NCI-H1436 (cell line): ENCODE data around the gene TAC3.
"Not testable (repeated sequence)": the region's sequence is repeated elsewhere in the genome, so short reads cannot be mapped to it uniquely, and the experiment has no call there.

Experiments used
- DNase-seq: peaks from one replicate; lab custom pipeline; 2025; lab: John Stamatoyannopoulos, UW

The TAC3 gene

DNA sequence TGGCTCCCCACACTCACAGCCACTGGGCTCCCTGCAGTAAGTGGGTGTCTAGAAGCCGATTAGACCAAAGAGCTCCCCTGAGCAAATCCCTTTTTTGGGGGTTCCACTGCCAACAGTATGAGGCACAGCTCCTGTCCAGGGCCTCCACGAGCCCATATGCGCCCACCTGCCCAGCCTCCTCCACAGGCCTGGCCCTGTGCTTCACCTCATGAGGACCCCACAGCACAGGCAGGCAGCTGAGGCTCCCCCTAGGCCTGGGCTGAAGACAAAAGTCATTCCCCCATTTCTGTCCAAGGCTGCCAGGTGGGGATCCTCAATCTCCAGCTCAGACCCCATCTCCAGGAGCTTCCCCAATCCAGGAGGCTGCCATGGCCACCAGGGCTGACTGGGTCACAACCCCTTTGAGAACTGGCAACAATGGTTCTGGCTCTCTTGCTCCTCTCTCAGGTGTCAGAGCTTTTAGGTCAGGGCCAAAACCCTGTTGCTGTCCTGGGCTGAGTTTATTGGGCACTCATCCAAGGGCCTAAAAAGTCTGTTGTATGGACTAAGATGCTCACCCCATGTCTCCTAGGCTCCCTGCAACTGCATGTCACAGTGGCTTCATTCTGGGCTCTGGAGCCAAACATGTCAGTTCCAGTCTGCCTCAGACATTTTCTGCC, 33.6 kb downstream of the TAC3 start:
- DNase-seq, result not testable (repeated sequence)

DNA sequence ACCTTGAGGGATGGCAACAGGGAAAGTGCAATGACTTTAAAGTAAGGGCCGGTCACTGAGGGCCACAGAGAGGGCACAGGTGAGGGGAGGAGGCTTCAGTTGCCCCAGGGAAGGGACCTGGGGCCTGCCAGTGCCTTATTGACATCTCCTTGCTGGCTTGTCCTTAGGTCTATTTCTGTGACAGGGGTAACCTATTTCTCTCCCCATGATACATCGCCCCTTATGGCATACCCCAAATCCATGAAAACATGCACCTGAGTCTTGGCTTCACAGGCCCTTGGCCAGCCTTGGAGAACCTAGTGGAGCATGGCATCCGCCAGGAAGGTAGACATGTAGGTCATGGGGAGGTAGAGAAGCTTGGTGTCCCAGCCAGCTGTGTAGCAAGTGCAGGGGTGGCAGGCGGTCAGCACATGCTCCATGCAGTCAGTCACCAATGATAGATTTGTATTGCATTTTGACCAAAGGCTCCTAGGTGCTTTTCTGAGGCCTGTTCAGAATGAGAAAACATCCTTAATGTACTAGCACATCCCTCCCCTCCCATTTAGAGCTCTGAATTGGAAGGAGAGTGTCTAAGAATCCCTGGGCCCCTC, 35.3 kb downstream of the TAC3 start:
- no peak for DNase-seq

DNA sequence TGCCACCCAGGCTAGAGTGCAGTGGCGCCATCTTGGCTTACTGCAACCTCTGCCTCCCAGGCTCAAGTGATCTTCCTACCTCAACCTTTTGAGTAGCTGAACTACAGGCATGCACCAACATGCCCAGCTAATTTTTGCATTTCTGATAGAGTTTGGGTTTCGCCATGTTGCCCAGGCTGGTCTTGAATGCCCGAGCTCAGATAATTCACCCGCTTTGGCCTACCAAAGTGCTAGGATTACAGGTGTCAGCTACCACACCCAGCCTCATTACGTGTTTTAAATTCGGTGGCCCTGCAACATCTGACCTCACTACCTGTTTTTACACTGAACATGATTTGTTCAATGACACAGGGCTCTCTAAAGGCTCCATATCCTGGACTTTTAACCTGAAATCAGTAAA, 36.1 kb downstream of the TAC3 start:
- DNase-seq, result no peak

DNA sequence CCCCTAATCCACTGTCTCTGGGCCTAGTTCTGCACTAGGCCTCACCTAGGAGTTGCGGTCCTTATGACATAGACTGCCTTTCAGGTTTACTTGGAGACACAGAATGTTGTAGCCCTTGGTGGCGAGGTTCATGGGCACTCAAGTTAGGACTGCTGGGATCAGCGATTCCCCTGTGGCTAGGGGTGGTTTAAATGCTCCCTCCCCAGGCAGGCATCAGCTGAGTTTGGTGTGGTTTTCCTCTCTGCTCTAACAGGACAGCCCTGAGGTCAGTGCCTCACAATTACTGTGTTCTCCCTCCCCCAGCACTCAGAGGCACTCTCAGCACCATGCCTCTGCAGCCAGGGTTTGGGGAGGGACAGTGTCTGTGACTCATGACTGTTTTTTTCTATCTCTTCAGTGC, 36.7 kb downstream of the TAC3 start:
- DNase-seq, result no peak

DNA sequence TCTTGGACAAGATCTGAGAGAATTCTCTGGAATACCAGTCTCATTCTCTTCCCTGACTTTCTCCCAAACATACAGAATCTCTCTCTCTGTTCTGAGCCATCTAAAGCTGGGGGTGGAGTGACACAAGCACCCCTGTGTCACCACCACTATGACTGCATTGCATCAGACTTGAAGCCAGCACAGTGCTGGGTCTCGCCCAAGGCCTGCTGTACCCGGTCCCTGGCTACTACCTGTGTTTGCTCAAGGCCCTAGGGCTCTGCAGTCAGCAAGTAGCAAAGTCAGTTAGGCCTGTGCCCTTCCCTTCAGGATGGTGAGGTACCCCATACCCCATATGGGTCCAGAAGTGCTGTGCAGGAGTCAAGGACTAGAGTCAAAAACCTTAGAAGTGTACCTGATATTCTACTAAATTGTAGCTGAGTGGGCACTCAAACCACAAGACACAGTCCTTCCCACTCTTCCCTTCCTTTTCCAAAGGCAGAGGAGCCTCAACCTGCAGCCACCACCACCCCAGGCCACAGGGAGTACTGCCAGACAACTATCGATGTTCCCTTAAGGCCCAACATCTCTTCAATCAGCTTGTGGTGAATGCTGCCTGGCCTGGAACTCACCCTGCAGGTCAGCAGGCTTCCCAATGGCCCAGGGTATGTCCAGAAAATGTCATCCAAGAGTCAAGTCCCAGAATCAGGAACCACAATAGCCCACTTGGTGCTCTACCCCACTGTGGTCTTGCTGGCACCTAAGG, 37.8 kb downstream of the TAC3 start:
- DNase-seq, result no peak

DNA sequence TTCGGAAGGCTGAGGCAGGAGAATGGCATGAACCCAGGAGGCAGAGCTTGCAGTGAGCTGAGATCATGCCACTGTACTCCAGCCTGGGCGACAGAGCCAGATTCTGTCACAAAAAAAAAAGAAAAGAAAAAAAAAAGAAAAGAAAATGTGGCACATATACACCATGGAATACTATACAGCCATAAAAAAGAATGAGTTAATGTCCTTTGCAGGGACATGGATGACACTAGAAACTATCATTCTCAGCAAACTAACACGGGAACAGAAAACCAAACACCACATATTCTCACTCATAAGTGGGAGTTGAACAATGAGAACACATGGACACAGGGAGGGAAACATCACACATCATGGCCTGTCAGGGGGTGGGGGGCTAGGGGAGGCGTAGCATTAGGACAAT, 39.0 kb downstream of the TAC3 start:
- not testable (repeated sequence) for DNase-seq

DNA sequence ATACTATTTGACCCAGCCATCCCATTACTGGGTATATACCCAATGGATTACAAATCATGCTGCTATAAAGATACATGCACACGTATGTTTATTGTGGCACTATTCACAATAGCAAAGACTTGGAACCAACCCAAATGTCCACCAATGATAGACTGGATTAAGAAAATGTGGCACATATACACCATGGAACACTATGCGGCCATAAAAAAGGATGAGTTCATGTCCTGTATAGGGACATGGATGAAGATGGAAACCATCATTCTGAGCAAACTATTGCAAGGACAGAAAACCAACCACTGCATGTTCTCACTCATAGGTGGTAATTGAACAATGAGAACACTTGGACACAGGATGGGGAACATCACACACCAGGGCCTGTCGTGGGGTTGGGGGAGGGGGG, 42.1 kb downstream of the TAC3 start:
- DNase-seq, result not testable (repeated sequence)

DNA sequence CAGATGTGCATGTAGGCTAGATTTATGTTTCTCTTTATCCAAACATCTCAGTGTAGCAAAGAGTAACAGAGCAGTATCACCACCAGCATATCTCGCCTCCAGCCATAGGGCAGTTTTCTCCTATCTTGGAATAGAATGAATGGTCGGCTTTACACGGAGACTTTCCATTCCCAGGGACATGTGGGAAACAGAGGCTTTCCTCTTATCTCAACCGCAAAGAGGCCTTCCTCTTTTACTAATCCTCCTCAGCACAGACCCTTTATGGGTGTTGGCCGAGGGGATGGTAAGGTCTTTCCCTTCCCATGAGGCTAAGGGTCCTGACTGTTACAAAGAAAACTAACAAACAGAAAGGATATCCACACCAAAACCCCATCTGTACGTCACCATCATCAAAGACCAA, 47.4 kb downstream of the TAC3 start:
- DNase-seq, result not testable (repeated sequence)

DNA sequence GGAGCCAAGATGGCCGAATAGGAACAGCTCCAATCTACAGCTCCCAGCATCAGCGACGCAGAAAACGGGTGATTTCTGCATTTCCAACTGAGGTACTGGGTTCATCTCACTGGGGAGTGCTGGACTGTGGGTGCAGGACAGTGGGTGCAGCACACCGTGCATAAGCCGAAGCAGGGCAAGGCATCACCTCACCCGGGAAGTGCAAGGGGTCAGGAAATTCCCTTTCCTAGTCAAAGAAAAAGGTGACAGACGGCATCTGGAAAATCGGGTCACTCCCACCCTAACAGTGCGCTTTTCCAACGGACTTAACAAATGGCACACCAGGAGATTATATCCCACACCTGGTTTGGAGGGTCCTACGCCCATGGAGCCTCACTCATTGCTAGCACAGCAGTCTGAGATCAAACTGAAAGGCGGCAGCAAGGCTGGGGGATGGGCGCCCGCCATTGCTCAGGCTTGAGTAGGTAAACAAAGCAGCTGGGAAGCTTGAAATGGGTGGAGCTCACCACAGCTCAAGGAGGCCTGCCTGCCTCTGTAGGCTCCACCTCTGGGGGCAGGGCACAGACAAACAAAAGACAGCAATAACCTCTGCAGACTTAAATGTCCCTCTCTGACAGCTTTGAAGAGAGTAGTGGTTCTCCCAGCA, 50.2 kb downstream of the TAC3 start:
- DNase-seq, result not testable (repeated sequence)

DNA sequence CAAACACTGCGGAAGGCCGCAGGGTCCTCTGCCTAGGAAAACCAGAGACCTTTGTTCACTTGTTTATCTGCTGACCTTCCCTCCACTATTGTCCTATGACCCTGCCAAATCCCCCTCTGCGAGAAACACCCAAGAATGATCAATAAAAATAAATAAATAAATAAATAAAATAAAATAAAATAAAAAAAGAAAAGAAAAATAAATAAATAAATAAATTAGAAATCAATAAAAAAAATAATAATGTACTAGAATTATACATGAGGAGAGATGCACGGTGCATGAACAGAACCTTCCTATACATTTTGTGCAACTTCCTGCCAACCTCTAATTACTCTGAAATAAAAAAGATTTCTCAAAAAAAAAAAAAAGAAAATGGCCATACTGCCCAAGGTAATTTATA, 51.2 kb downstream of the TAC3 start:
- DNase-seq, result not testable (repeated sequence)

DNA sequence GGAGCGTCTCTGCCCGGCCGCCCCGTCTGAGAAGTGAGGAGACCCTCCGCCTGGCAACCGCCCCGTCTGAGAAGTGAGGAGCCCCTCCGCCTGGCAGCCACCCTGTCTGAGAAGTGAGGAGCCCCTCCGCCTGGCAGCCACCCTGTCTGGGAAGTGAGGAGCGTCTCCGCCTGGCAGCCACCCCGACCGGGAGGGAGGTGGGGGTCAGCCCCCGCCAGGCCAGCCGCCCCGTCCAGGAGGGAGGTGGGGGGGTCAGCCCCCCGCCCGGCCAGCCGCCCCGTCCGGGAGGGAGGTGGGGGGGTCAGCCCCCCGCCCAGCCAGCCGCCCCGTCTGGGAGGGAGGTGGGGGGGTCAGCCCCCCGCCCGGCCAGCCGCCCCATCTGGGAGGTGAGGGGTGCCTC, 52.8 kb downstream of the TAC3 start:
- not testable (repeated sequence) for DNase-seq

DNA sequence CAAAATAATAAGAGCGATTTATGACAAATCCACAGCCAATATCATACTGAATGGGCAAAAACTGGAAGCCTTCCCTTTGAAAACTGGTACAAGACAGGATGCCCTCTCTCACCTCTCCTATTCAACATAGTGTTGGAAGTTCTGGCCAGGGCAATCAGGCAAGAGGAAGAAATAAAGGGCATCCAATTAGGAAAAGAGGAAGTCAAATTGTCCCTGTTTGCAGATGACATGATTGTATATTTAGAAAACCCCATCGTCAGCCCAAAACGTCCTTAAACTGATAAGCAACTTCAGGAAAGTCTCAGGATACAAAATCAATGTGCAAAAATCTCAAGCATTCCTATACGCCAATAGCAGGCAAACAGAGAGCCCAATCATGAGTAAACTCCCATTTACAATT, 54.1 kb downstream of the TAC3 start:
- not testable (repeated sequence) for DNase-seq
